ENCODE measurements around the gene DCHS1. TPM values are rescaled to one million over a fixed set of nuclear protein-coding genes. Genes with fewer than 3 reads are reported as not detected.
"Not testable (repeated sequence)": the region's sequence is repeated elsewhere in the genome, so short reads cannot be mapped to it uniquely, and the experiment has no call there.

Gene DCHS1
- total RNA-seq (8.5 and 15.2 TPM in 2 replicates), polyA plus RNA-seq (6.3 and 8.0 TPM in 2 replicates)

GRCh38 chr11:6655790-6656583 lies at the start of gene DCHS1:
DCHS1 (minus strand) TSS chr11:6655809; CDS start chr11:6641613, 14,196 bp downstream.
- WGBS (ENCODE audit: low lambda C conversion rate, missing lambda C conversion rate), result 13% methylated on average over 6 of the region's 56 CpGs
- peak; percentile 53 for DNase-seq (ENCODE audit: low spot score)
- H3K4me1 ChIP-seq (ENCODE audit: insufficient read depth), result peaks cover 5% of the 10 kb centered on the region

GRCh38 chr11:6703247-6704063 lies 47.8 kb upstream of the DCHS1 start:
- peak; percentile 58 for TF ChIP-seq CTCF (IDR thresholded peaks at IDR 0.05; ENCODE audit: poor library complexity)
- TF ChIP-seq EZH2 (IDR thresholded peaks at IDR 0.05; ENCODE audit: borderline replicate concordance), result no peak
- TF ChIP-seq EZH2phosphoT487 (IDR thresholded peaks at IDR 0.05; ENCODE audit: low read depth, severe bottlenecking, unreplicated experiment), result no peak
- Histone ChIP-seq H3K4me1 (ENCODE audit: insufficient read depth) (no peaks in the 10 kb centered on the region), H3K9me3 (ENCODE audit: low read depth) (no peaks in the 10 kb centered on the region), H3K36me3 (replicated peaks; ENCODE audit: insufficient read depth, low read depth) (no peaks in the 10 kb centered on the region), H3K79me2 (no peaks in the 10 kb centered on the region), H3K9me2 (replicated peaks; ENCODE audit: insufficient read depth) (no peaks in the 10 kb centered on the region), H3K4me2 (no peak overlapping the region), H4K20me1 (ENCODE audit: insufficient read depth, poor library complexity, severe bottlenecking) (no peaks in the 10 kb centered on the region), H2AFZ (no peak overlapping the region), H3K27me3 (no peaks in the 10 kb centered on the region), H3K27ac (no peak overlapping the region), H3K4me3 (no peak overlapping the region)
- DNase-seq (ENCODE audit: low spot score), result peak; percentile 76
- WGBS (ENCODE audit: low lambda C conversion rate, missing lambda C conversion rate), result 85% methylated on average over 2 of the region's 2 CpGs

More at GRCh38 chr11:6655790-6656583, at the start of gene DCHS1:
- Histone ChIP-seq H3K4me2 (peak within 1 kb of the TSS; percentile 86), H3K9me2 (replicated peaks; ENCODE audit: insufficient read depth) (no peaks in the 10 kb centered on the region), H3K27ac (peak within 1 kb of the TSS; percentile 87), H3K36me3 (replicated peaks; ENCODE audit: insufficient read depth, low read depth) (no peaks in the 10 kb centered on the region), H3K4me3 (peak within 1 kb of the TSS; percentile 61), H3K9me3 (ENCODE audit: low read depth) (no peaks in the 10 kb centered on the region), H4K20me1 (ENCODE audit: insufficient read depth, poor library complexity, severe bottlenecking) (peaks cover 10% of the 10 kb centered on the region), H2AFZ (peak within 1 kb of the TSS; percentile 64), H3K27me3 (peaks cover 23% of the 10 kb centered on the region), H3K79me2 (peaks cover 43% of the 10 kb centered on the region)
- no peak for TF ChIP-seq CTCF (IDR thresholded peaks at IDR 0.05; ENCODE audit: poor library complexity)
- no peak for TF ChIP-seq EZH2phosphoT487 (IDR thresholded peaks at IDR 0.05; ENCODE audit: low read depth, severe bottlenecking, unreplicated experiment)
- no peak for TF ChIP-seq EZH2 (IDR thresholded peaks at IDR 0.05; ENCODE audit: borderline replicate concordance)

DNA sequence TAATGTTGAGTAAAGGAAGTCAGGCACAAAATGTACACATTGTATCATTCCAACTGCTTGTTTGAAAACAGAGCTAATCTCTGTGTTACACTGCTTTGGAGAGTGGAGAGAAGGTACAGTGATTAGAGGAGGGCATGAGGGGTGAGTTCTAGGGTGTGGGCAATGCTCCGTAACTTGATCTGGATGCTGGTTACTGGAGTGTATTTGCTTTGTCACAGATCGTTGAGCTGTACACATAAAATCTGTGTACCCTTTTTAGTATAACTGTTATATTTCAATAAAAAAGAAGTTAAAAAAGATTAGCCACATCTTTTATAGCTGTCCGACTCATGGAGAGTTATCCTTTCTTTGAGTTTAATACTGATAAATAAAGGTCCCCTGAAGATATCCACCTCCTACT lies 46.3 kb upstream of the DCHS1 start:
- H3K9me2 ChIP-seq (replicated peaks; ENCODE audit: insufficient read depth); H3K27ac ChIP-seq; H3K36me3 ChIP-seq (replicated peaks; ENCODE audit: insufficient read depth, low read depth); H3K79me2 ChIP-seq; H4K20me1 ChIP-seq (ENCODE audit: insufficient read depth, poor library complexity, severe bottlenecking); H3K27me3 ChIP-seq; H3K9me3 ChIP-seq (ENCODE audit: low read depth); H3K4me1 ChIP-seq (ENCODE audit: insufficient read depth); H3K4me2 ChIP-seq; DNase-seq (ENCODE audit: low spot score); H3K4me3 ChIP-seq; H2AFZ ChIP-seq: not testable (repeated sequence)
- WGBS (ENCODE audit: low lambda C conversion rate, missing lambda C conversion rate), result 67% methylated on average over 3 of the region's 3 CpGs

DNA sequence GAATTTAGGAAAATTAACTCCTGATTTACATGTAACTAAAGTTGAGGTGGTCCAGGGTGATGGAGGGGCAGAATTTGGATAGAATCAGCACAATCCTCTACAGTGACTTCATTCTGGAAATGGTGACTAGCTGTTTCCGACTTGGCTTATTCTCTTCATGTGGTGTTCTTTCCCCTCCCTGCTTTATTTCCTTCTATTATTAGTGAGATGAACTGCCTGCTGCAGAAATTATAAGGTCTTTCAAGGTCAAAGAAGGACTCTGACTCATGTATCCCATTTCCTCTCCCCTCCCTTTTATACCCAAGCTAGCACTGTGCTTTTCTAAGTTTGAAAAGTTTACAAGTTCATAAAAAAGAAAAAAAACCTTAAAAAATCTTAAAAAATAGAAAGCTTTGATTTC lies 39.8 kb upstream of the DCHS1 start:
- 91% methylated on average over 1 of the region's 1 CpG for WGBS (ENCODE audit: low lambda C conversion rate, missing lambda C conversion rate)
- Histone ChIP-seq H3K27me3 (no peaks in the 10 kb centered on the region), H3K27ac (no peak overlapping the region), H3K9me2 (replicated peaks; ENCODE audit: insufficient read depth) (no peaks in the 10 kb centered on the region), H4K20me1 (ENCODE audit: insufficient read depth, poor library complexity, severe bottlenecking) (no peaks in the 10 kb centered on the region), H3K4me2 (no peak overlapping the region), H3K36me3 (replicated peaks; ENCODE audit: insufficient read depth, low read depth) (no peaks in the 10 kb centered on the region), H3K4me1 (ENCODE audit: insufficient read depth) (peaks cover 6% of the 10 kb centered on the region), H3K79me2 (no peaks in the 10 kb centered on the region), H3K9me3 (ENCODE audit: low read depth) (no peaks in the 10 kb centered on the region), H2AFZ (no peak overlapping the region), H3K4me3 (no peak overlapping the region)
- TF ChIP-seq CTCF (IDR thresholded peaks at IDR 0.05; ENCODE audit: poor library complexity) (no peak), EZH2phosphoT487 (IDR thresholded peaks at IDR 0.05; ENCODE audit: low read depth, severe bottlenecking, unreplicated experiment) (no peak), EZH2 (IDR thresholded peaks at IDR 0.05; ENCODE audit: borderline replicate concordance) (no peak)
- DNase-seq (ENCODE audit: low spot score), result no peak

Measured in hepatocyte (in vitro differentiated cells).